Measurements from ENCODE around the gene MBTPS1. TPM values are rescaled to one million over a fixed set of nuclear protein-coding genes. Genes with fewer than 3 reads are reported as not detected.

Gene MBTPS1
- total RNA-seq, 2 donors from 2014 or later, result 94.4 to 114 TPM

DNA sequence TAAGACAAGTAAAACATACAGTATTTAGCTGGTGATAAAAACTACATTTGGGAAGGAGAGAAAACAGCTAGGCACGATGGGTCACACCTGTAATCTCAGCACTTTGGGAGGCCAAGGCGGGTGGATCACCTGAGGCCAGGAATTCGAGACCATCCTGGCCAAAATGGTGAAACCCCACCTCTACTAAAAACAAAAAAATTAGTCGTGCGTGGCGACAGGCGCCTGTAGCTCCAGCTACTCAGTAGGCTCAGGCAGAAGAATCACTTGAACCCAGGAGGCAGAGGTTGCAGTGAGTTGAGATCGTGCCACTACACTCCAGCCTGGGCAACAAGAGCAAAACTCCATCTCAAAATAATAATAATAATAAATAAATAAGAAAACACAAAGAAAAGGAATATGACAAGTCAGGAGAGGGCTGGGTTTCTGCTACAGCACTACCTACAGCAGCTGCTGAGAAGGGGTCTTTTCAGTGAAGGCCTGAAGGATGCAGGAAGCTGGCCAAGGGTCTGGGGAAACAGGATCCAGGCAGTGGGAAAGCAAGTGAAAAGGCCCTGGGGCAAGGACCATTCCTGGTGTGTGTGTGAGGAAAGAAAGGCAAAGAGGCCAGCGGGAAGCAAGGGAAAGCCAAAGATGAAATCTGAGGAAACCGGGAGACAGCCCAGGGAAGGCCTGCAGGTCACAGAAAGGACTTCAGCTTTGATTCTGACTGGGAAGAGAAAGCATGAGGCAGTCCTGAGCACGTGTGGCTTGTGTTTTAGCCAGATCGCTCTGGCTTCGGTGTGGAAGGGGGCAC, 10.6 kb downstream of the MBTPS1 start:
- Mint-ChIP-seq H3K4me3 (no peak overlapping the region), H3K27me3 (no peaks in the 10 kb centered on the region)

DNA sequence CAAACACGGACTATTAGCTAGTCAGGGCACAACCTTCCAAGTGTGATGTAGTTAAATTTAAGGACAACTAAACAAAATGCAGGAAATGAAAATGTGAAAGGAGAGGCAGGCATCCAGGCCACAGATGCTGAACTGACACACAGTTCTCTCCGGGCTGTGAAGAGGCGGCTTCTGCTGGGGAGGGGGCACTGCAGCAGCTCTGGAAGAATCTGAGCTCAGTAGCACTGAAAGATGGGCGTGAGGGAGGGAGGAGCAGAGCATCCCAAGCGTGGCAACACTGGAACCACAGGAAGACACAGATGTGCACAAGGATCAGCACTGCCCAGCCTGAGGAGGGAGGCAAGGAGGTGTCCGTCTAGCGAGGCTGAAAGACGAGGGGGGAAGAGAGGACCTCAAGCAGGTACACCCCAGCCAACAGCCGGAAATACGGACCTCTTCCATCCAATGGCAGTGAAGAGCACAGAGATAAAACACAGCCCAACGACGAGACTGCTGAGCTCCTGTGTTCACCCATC, 11.4 kb downstream of the MBTPS1 start:
- peaks cover 30% of the 10 kb centered on the region for H3K4me1 Mint-ChIP-seq

More for the DNA sequence above, 10.6 kb downstream of the MBTPS1 start:
- H3K4me1 Mint-ChIP-seq, result peaks cover 38% of the 10 kb centered on the region
- no peak for ATAC-seq
- no peak for DNase-seq
- no peaks in the 10 kb centered on the region for H3K36me3 Mint-ChIP-seq (ENCODE audit: low read depth)
- no peaks in the 10 kb centered on the region for H3K9me3 ChIP-seq (ENCODE audit: control insufficient read depth, low read length, poor library complexity, severe bottlenecking)
- peak overlapping the region; percentile 90 for H3K27ac Mint-ChIP-seq

DNA sequence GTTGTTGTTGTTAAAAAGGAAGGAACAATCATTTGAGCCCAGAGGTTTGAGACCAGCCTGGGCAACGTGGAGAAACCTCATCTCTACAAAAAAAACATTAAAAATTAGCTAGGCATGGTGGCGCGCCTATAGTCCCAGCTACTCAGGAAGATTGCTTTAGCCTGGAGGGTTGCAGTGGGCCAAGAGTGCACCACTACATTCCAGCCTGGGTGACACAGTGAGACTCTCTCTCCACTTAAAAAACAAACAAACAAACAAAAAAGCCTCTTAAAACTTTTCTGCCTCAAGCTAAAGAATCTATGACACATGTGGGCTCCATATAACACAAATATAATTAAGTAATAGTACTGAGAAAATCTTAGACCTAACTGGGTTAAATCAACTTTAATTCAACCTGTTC, 12.5 kb downstream of the MBTPS1 start:
- DNase-seq, result no peak
- H3K27me3 Mint-ChIP-seq, result no peaks in the 10 kb centered on the region
- no peaks in the 10 kb centered on the region for H3K9me3 ChIP-seq (ENCODE audit: control insufficient read depth, low read length, poor library complexity, severe bottlenecking)
- H3K4me3 Mint-ChIP-seq, result no peak overlapping the region
- peaks cover 30% of the 10 kb centered on the region for H3K4me1 Mint-ChIP-seq
- H3K27ac Mint-ChIP-seq, result no peak overlapping the region
- ATAC-seq, result no peak
- no peaks in the 10 kb centered on the region for H3K36me3 Mint-ChIP-seq (ENCODE audit: low read depth)

More for the DNA sequence above, 11.4 kb downstream of the MBTPS1 start:
- Mint-ChIP-seq H3K27ac (peak overlapping the region; percentile 90), H3K27me3 (no peaks in the 10 kb centered on the region), H3K4me3 (no peak overlapping the region), H3K36me3 (ENCODE audit: low read depth) (no peaks in the 10 kb centered on the region)
- ATAC-seq (no peak), DNase-seq (no peak)
- no peaks in the 10 kb centered on the region for H3K9me3 ChIP-seq (ENCODE audit: control insufficient read depth, low read length, poor library complexity, severe bottlenecking)

DNA sequence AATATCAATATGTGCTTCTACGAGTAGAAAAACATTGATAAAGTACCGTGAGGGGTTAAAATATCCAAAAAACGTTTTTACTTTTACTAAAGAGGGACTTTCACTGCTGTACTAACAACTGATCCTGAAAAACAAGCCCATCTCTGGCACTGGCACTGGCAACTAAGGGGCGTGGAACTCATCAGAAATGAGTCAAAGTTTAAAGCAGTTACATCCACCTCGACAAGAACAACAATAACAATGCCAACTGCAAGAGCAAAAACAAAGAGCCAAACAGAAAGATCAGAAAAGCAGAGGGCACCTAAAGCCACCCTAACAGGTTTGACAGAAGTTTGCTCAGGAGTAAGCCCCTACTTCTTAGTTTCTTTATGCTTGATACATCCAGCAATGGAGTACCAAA, 13.1 kb downstream of the MBTPS1 start:
- Mint-ChIP-seq H3K4me3 (no peak overlapping the region), H3K27me3 (no peaks in the 10 kb centered on the region), H3K36me3 (ENCODE audit: low read depth) (no peaks in the 10 kb centered on the region), H3K27ac (no peak overlapping the region), H3K4me1 (peaks cover 25% of the 10 kb centered on the region)
- H3K9me3 ChIP-seq (ENCODE audit: control insufficient read depth, low read length, poor library complexity, severe bottlenecking), result no peaks in the 10 kb centered on the region
- no peak for DNase-seq
- no peak for ATAC-seq

DNA sequence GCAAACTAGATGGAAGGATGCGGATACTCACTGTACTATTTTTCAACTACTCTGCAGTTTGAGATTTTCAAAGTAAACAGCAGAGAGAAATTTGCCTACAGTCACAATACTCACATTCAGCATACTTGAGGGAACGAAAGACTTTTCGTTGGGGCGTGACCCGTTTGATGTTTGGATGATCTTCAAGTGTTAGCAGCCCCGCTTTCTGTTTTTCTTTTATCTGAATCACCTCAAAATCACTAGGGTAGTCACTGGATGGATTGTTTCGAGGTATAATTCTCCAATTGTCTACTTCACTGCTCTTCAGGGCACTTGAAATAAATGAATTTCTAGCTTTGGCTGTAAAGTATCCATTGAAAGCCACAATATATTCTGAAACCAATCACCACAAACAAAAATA, 17.8 kb downstream of the MBTPS1 start:
- no peaks in the 10 kb centered on the region for H3K9me3 ChIP-seq (ENCODE audit: control insufficient read depth, low read length, poor library complexity, severe bottlenecking)
- H3K27ac Mint-ChIP-seq, result peak overlapping the region; percentile 80
- no peak overlapping the region for H3K4me3 Mint-ChIP-seq
- ATAC-seq (no peak), DNase-seq (no peak)
- no peaks in the 10 kb centered on the region for H3K27me3 Mint-ChIP-seq
- peaks cover 7% of the 10 kb centered on the region for H3K4me1 Mint-ChIP-seq
- peaks cover 3% of the 10 kb centered on the region for H3K36me3 Mint-ChIP-seq (ENCODE audit: low read depth)

DNA sequence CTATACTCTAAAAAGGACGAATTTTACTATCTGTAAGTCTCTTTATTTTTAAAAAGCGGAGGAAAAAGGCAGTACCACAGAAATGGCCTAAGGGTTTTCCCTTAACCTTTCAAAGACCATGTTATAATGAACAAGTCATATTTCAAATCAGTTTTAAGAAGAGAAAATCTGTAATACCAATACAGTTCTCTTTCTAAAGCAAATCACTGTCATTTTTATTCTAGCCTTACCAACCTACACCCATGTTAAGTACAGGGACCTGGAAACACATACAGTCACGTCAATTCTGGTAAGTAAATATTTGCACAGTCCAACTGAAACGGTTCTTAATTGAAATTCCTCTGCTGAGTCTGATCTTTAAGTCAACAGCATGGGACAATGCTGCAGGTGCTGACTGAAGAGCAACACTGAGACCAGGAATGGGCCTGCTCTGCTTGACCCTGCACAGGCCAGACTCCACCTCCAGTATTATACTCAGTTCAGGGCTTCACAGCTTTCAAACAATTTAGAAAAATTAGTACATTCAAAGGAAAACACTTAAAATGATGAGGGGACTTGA, 20.2 kb downstream of the MBTPS1 start:
- H3K4me1 Mint-ChIP-seq, result peaks cover 2% of the 10 kb centered on the region
- H3K36me3 Mint-ChIP-seq (ENCODE audit: low read depth), result peaks cover 12% of the 10 kb centered on the region
- H3K4me3 Mint-ChIP-seq, result no peak overlapping the region
- no peak overlapping the region for H3K27ac Mint-ChIP-seq
- H3K27me3 Mint-ChIP-seq, result no peaks in the 10 kb centered on the region
- H3K9me3 ChIP-seq (ENCODE audit: control insufficient read depth, low read length, poor library complexity, severe bottlenecking), result no peaks in the 10 kb centered on the region
- ATAC-seq, result no peak
- DNase-seq, result no peak

DNA sequence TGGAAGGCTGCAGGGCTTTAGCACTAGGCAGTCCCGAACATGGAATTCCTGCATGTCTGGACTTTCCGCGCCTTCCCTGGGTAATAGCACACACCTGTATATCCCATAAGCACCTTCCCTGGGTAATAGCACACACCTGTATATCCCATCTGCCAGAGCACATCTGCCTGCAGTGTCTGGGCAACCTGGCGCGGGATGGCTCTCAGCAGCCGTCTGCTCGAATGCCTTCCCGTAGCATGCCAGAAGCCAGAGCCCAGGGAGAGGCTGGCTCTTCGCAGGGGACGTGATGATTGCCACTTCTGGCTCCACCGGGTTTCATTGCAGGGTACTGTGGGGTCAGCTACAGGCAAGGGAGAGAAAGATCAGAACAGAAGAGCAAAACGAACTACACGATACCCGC, 21.3 kb downstream of the MBTPS1 start:
- DNase-seq (no peak), ATAC-seq (no peak)
- H3K4me3 Mint-ChIP-seq, result no peak overlapping the region
- no peaks in the 10 kb centered on the region for H3K9me3 ChIP-seq (ENCODE audit: control insufficient read depth, low read length, poor library complexity, severe bottlenecking)
- H3K4me1 Mint-ChIP-seq, result peaks cover 2% of the 10 kb centered on the region
- no peak overlapping the region for H3K27ac Mint-ChIP-seq
- H3K36me3 Mint-ChIP-seq (ENCODE audit: low read depth), result peaks cover 12% of the 10 kb centered on the region
- no peaks in the 10 kb centered on the region for H3K27me3 Mint-ChIP-seq

DNA sequence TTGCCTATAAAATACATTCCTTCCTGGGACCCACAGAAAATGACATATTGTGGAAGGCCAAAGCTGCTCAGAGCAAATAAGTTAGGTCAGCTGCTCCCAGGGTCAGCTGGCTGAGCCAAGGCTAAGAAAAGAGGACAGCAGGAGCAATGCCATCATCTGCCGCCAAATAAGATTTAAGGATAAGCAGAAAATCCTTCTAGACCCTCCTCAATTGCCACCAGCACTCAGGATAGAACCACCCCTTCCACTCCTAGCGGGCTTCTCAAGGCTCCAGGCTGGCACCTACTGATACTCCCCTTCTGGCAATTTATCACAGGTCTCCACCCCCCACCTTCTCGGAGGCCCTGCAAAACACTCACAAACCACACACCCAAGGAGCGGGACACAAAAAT, 22.9 kb downstream of the MBTPS1 start:
- DNase-seq (no peak), ATAC-seq (no peak)
- Mint-ChIP-seq H3K36me3 (ENCODE audit: low read depth) (peaks cover 14% of the 10 kb centered on the region), H3K4me3 (no peak overlapping the region), H3K4me1 (peaks cover 8% of the 10 kb centered on the region), H3K27me3 (no peaks in the 10 kb centered on the region), H3K27ac (peak overlapping the region; percentile 61)
- H3K9me3 ChIP-seq (ENCODE audit: control insufficient read depth, low read length, poor library complexity, severe bottlenecking), result no peaks in the 10 kb centered on the region

DNA sequence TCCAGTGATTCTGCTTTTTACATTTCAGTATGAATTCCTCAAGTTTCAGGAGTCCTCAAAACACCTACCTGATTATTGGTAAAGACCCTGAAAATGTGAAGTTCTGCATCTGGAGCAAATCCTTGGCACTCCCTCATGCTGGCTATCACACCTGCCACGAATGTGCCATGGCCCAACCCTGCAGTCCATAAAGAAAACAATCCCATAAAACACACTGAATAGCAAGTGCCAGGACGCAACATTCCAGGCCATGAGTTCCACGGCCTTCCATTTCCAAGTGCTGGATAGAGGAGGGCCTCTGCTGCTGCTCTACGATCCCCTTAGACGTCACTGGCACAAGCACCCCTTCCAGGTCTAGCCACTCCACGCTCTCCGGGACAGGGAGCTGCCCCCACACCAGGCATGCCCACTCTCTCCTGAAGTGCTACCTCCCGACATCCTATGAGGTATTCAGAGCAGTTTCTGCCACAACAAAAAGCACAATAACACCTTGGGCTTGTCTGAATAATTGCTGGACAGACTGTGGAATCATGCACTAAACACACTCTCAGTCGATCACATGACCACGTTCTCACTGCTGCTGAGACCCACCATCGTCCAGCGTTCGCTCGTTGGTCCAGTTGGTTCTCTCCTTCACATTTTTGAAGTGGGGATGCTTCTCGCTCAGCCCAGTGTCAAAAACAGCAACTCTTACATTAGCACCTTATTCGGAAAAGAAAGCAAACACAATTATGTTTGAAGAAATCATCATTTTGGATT, 23.4 kb downstream of the MBTPS1 start:
- H3K4me3 Mint-ChIP-seq, result no peak overlapping the region
- H3K27ac Mint-ChIP-seq, result peak overlapping the region; percentile 61
- no peaks in the 10 kb centered on the region for H3K27me3 Mint-ChIP-seq
- no peaks in the 10 kb centered on the region for H3K9me3 ChIP-seq (ENCODE audit: control insufficient read depth, low read length, poor library complexity, severe bottlenecking)
- H3K36me3 Mint-ChIP-seq (ENCODE audit: low read depth), result peaks cover 15% of the 10 kb centered on the region
- H3K4me1 Mint-ChIP-seq, result peaks cover 13% of the 10 kb centered on the region
- no peak for ATAC-seq
- DNase-seq, result no peak

DNA sequence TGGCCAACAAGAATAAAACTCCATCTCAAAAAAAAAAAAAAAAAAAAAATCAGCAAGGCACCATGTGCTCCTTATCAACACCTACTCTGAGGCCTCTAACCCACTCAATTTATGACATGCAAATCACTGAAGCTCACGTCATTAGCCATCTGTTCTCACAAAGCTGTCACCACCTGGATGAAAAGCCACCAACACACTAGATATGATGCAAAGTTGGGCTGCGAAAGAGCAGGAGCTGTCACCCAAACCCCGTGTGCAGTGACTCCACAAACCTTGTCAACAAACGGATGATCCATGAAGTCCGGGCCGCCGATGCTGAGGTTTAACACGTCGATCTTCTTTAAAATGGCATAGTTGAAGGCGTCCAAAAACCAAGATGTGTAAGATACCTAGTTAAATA, 25.3 kb downstream of the MBTPS1 start:
- ATAC-seq (no peak), DNase-seq (no peak)
- peaks cover 19% of the 10 kb centered on the region for H3K36me3 Mint-ChIP-seq (ENCODE audit: low read depth)
- no peak overlapping the region for H3K4me3 Mint-ChIP-seq
- H3K27me3 Mint-ChIP-seq, result no peaks in the 10 kb centered on the region
- no peaks in the 10 kb centered on the region for H3K9me3 ChIP-seq (ENCODE audit: control insufficient read depth, low read length, poor library complexity, severe bottlenecking)
- peaks cover 24% of the 10 kb centered on the region for H3K4me1 Mint-ChIP-seq
- H3K27ac Mint-ChIP-seq, result no peak overlapping the region

DNA sequence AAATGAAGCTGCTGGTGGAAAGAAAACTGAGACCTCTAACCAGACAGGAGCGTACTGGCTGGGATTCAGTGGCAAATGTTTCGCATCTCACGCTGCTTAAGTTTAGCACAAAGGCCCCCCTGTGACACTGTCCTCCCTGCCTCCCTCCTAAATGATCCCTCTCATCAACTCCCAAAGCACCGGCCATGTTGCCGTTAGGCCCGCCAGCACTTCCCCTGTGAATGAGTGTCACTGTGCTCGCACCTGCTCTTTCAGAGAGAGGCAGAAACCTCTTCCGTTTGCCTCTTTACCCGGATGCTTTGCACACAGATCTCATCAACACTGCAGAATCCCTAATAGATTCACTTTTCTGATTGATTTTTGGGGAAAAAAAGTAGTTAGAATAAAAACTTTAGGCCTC, 26.5 kb downstream of the MBTPS1 start:
- ATAC-seq (no peak), DNase-seq (no peak)
- no peak overlapping the region for H3K4me3 Mint-ChIP-seq
- no peaks in the 10 kb centered on the region for H3K9me3 ChIP-seq (ENCODE audit: control insufficient read depth, low read length, poor library complexity, severe bottlenecking)
- no peak overlapping the region for H3K27ac Mint-ChIP-seq
- no peaks in the 10 kb centered on the region for H3K27me3 Mint-ChIP-seq
- H3K4me1 Mint-ChIP-seq, result peaks cover 30% of the 10 kb centered on the region
- peaks cover 19% of the 10 kb centered on the region for H3K36me3 Mint-ChIP-seq (ENCODE audit: low read depth)

DNA sequence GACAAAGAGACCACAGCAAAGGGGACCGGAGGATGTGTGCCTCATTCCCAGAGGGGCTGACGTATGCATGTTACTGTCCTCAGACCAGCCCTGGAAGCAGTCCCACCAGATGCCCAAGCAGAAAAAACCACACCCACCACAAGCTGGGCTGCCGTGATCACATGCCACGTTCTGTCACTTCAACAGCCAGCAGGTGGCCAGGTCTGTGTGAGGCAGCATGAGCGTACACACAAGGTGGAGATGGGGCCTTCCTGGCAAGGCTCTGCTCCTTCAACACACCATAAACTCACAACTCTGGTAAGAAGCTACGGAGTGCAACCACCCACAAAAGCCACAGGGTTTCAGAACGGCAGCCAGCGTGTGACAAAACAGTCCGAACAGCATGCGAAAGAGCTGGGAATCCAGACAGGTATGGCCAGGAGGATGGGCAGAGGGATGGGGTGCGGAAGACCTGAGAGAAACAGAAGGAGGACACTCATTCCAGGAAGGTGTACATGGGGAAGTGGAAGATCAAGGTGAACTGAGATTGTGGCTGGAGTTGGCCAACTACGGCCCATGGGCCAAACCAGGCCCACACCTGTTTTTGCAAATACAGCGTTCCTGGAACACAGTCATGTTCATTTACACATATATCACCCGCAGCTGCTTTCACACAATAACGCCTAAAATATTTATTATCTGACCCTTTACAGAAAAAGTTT, 27.9 kb downstream of the MBTPS1 start:
- DNase-seq, result peak; percentile 22 to 26 (median 22)
- no peak overlapping the region for H3K4me3 Mint-ChIP-seq
- peak overlapping the region; percentile 81 for H3K27ac Mint-ChIP-seq
- H3K9me3 ChIP-seq (ENCODE audit: control insufficient read depth, low read length, poor library complexity, severe bottlenecking), result no peaks in the 10 kb centered on the region
- H3K4me1 Mint-ChIP-seq, result peaks cover 33% of the 10 kb centered on the region
- peak; percentile 77 for ATAC-seq
- no peaks in the 10 kb centered on the region for H3K27me3 Mint-ChIP-seq
- peaks cover 16% of the 10 kb centered on the region for H3K36me3 Mint-ChIP-seq (ENCODE audit: low read depth)
